Sigmoid colon (tissue), 4 donors: ENCODE measurements around the gene TEX48.

Experiments used
- CTCF ChIP-seq, 4 experiments: fragments of 450-650 bp in 3 of 4; fragments of 200-600 bp in 1 of 4; IDR thresholded peaks; one replicate each; pipeline ENCODE4 v1.5.1; 2016 to 2019; ENCODE audit warnings: antibody characterized with exemption in 4 of 4, mild to moderate bottlenecking in 3 of 4, moderate library complexity in 2 of 4
- EP300 ChIP-seq, 4 donors: sonication (generic); formaldehyde crosslinking; IDR thresholded peaks; one replicate each; pipeline ENCODE4 v1.6.1; 2017; ENCODE audit warnings: antibody characterized with exemption in 4 of 4
- POLR2A ChIP-seq, 2 donors: fragments of 450-650 bp; IDR thresholded peaks; one replicate each; pipeline ENCODE4 v1.6.1; 2016; ENCODE audit warnings: antibody characterized with exemption in 2 of 2, mild to moderate bottlenecking in 2 of 2, moderate library complexity in 2 of 2
- POLR2AphosphoS5 ChIP-seq, 4 donors: sonication (generic); formaldehyde crosslinking; IDR thresholded peaks; one replicate each; pipeline ENCODE4 v1.6.1; 2017; ENCODE audit warnings: antibody characterized with exemption in 4 of 4

- TF ChIP-seq CTCF (IDR thresholded peaks at IDR 0.05) (no peak), POLR2A (IDR thresholded peaks at IDR 0.05) (no peak), EP300 (IDR thresholded peaks at IDR 0.05) (no peak), POLR2AphosphoS5 (IDR thresholded peaks at IDR 0.05) (no peak)
Measured at GRCh38 chr9:114674076-114674797, 7.8 kb downstream of the TEX48 start.
